ENCODE results near the gene ZNF320.
"Not testable (repeated sequence)": the region's sequence is repeated elsewhere in the genome, so short reads cannot be mapped to it uniquely, and the experiment has no call there.

Gene ZNF320

GRCh38 chr19:52897138-52897935, at the start of gene ZNF320:
ZNF320 (minus strand) TSS chr19:52897635; CDS start chr19:52890255, 7,380 bp downstream.
- DNase-seq: peak; percentile 10

GRCh38 chr19:52946322-52947310, 49.2 kb upstream of the ZNF320 start:
- no peak for DNase-seq

GRCh38 chr19:52945652-52946321, 48.4 kb upstream of the ZNF320 start:
- DNase-seq: no peak

GRCh38 chr19:52944703-52945493, 47.5 kb upstream of the ZNF320 start:
- DNase-seq: not testable (repeated sequence)

- no peak for DNase-seq
Measured at GRCh38 chr19:52943884-52944643, 46.6 kb upstream of the ZNF320 start.

- DNase-seq: no peak
Measured at GRCh38 chr19:52943134-52943883, 45.9 kb upstream of the ZNF320 start.

GRCh38 chr19:52942386-52943133, 45.1 kb upstream of the ZNF320 start:
- DNase-seq: no peak

GRCh38 chr19:52941941-52942385, 44.5 kb upstream of the ZNF320 start:
- DNase-seq: no peak

- DNase-seq: not testable (repeated sequence)
Measured at GRCh38 chr19:52941523-52941922, 44.1 kb upstream of the ZNF320 start.

GRCh38 chr19:52940905-52941304, 43.5 kb upstream of the ZNF320 start:
- DNase-seq: not testable (repeated sequence)

- no peak for DNase-seq
Measured at GRCh38 chr19:52938761-52939160, 41.3 kb upstream of the ZNF320 start.

GRCh38 chr19:52936954-52937325, 39.5 kb upstream of the ZNF320 start:
- no peak for DNase-seq

- no peak for DNase-seq
Measured at GRCh38 chr19:52936151-52936953, 38.9 kb upstream of the ZNF320 start.

- no peak for DNase-seq
Measured at GRCh38 chr19:52935434-52935833, 38.0 kb upstream of the ZNF320 start.

- DNase-seq: not testable (repeated sequence)
Measured at GRCh38 chr19:52924641-52925040, 27.2 kb upstream of the ZNF320 start.

GRCh38 chr19:52923778-52924593, 26.6 kb upstream of the ZNF320 start:
- DNase-seq: no peak

GRCh38 chr19:52922841-52923777, 25.7 kb upstream of the ZNF320 start, which contains the start of gene ZNF888:
ZNF888 (minus strand) TSS chr19:52923428; CDS start chr19:52917873, 5,555 bp downstream.
- no peak for DNase-seq

Data from NCI-H2081 treated with DMSO at 0.1 percent for 48 hours (cell line).